Stimulated activated CD8-positive, alpha-beta memory T cell treated with anti-CD3 and anti-CD28 coated beads, Interleukin-7, amount 100 ng/mL, for 24 hours (primary cell): ENCODE results near the gene DHH.

Experiments
- DNase-seq: peaks from one replicate; pipeline ENCODE4 v3.0.0-alpha.2; 2020; ENCODE audit warnings: low read depth

The DHH gene

GRCh38 chr12:49050507-49051372 lies 43.9 kb downstream of the DHH start:
- DNase-seq = no peak

GRCh38 chr12:49049566-49050224 lies 44.9 kb downstream of the DHH start:
- no peak for DNase-seq

GRCh38 chr12:49048953-49049352 lies 45.6 kb downstream of the DHH start:
- DNase-seq = no peak

- no peak for DNase-seq
Measured at GRCh38 chr12:49046129-49046895, 48.3 kb downstream of the DHH start.

- no peak for DNase-seq
Measured at GRCh38 chr12:49044660-49045059, 49.9 kb downstream of the DHH start.

GRCh38 chr12:49043856-49044258 lies 50.7 kb downstream of the DHH start:
- peak; percentile 66 for DNase-seq

- no peak for DNase-seq
Measured at GRCh38 chr12:49043241-49043640, 51.4 kb downstream of the DHH start.

GRCh38 chr12:49041881-49042484 lies 52.6 kb downstream of the DHH start:
- no peak for DNase-seq

- DNase-seq = no peak
Measured at GRCh38 chr12:49041036-49041880, 53.3 kb downstream of the DHH start.

GRCh38 chr12:49040364-49040855 lies 54.2 kb downstream of the DHH start:
- no peak for DNase-seq

GRCh38 chr12:49039421-49040363 lies 54.9 kb downstream of the DHH start:
- no peak for DNase-seq

GRCh38 chr12:49038291-49038955 lies 56.2 kb downstream of the DHH start:
- no peak for DNase-seq

- no peak for DNase-seq
Measured at GRCh38 chr12:49037947-49038237, 56.7 kb downstream of the DHH start.

GRCh38 chr12:49037111-49037946 lies 57.3 kb downstream of the DHH start:
- no peak for DNase-seq
